ENCODE data around the gene ZSCAN23. TPM values are rescaled to one million over a fixed set of nuclear protein-coding genes. Genes with fewer than 3 reads are reported as not detected.

The ZSCAN23 gene
- polyA plus RNA-seq, 2 of the 4 experiments (the other 2 are of a cell fraction): not detected

DNA sequence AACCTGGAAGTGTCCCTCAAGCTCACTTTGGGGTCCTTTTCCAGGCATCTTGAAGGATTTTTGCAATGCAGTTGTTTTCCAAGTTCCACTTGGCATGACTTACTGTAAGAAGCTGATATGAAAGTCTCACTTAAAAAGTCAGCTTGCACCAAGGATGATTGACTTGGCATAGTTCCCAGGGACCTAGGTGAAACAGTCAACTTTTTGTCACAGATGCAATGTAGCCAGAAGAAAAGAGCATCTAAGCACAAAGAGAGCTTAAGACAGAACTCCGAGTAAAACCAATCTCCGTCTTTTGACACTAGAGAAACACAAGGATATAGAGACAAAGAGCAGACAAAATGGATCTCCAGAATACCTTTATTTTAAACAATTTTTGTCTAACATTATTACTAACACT, 41.1 kb downstream of the ZSCAN23 start:
- CTCF ChIA-PET: interaction anchor here (1.6 kb wide), 1 partner anchor 140 kb away, joined by 6 read pairs; no protein-coding TSS in a partner anchor
- no peak for FAIRE-seq
- no peak for ATAC-seq
- Histone ChIP-seq H3K4me2 (no peak overlapping the region), H3K9me3 (no peaks in the 10 kb centered on the region), H3K4me3 (no peak overlapping the region), H3K27ac (no peak overlapping the region), H3K4me1 (no peaks in the 10 kb centered on the region)
- TF ChIP-seq JUNB (IDR thresholded peaks at IDR 0.05): no peak
- no peak for TF ChIP-seq MAZ (IDR thresholded peaks at IDR 0.05; ENCODE audit: borderline replicate concordance, low read depth, low read length)
- 54% methylated on average over 2 of the region's 2 CpGs for WGBS (ENCODE audit: missing lambda C conversion rate)
- DNase-seq (ENCODE audit: low read depth in 1 of 2, low spot score in 1 of 2): no peak
- POLR2A ChIA-PET: no interaction called here

DNA sequence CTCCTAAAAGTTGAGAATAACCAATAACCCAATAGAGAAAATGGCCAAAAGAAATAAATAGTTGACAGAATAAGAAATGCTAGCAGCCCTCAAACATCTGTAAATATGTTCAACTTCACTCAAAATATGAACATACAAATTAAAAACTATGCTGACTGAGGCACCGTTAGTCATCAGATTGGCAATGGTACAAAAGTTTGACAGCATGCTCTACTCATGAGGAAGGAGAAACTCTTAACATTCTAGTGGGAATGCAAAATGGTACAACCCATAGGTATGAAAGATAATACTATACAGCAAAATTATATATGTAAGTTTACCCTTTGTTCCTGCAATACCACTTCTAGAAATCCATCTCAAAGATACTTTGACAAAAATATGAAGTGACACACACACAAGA, 42.1 kb downstream of the ZSCAN23 start:
- Histone ChIP-seq H3K4me1 (no peaks in the 10 kb centered on the region), H3K4me3 (no peak overlapping the region), H3K27ac (no peak overlapping the region), H3K4me2 (no peak overlapping the region), H3K9me3 (no peaks in the 10 kb centered on the region)
- DNase-seq (ENCODE audit: low read depth in 1 of 2, low spot score in 1 of 2) (no peak), FAIRE-seq (no peak), ATAC-seq (no peak)
- POLR2A ChIA-PET: no interaction called here
- WGBS (ENCODE audit: missing lambda C conversion rate): 78% methylated on average over 1 of the region's 1 CpG
- TF ChIP-seq, protein P1, sequence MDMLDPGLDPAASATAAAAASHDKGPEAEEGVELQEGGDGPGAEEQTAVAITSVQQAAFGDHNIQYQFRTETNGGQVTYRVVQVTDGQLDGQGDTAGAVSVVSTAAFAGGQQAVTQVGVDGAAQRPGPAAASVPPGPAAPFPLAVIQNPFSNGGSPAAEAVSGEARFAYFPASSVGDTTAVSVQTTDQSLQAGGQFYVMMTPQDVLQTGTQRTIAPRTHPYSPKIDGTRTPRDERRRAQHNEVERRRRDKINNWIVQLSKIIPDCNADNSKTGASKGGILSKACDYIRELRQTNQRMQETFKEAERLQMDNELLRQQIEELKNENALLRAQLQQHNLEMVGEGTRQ (IDR thresholded peaks at IDR 0.05): no peak
- TF ChIP-seq, protein P2, sequence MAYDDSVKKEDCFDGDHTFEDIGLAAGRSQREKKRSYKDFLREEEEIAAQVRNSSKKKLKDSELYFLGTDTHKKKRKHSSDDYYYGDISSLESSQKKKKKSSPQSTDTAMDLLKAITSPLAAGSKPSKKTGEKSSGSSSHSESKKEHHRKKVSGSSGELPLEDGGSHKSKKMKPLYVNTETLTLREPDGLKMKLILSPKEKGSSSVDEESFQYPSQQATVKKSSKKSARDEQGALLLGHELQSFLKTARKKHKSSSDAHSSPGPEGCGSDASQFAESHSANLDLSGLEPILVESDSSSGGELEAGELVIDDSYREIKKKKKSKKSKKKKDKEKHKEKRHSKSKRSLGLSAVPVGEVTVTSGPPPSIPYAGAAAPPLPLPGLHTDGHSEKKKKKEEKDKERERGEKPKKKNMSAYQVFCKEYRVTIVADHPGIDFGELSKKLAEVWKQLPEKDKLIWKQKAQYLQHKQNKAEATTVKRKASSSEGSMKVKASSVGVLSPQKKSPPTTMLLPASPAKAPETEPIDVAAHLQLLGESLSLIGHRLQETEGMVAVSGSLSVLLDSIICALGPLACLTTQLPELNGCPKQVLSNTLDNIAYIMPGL (CRISPR knock-in tag; IDR thresholded peaks at IDR 0.05; ENCODE audit: borderline replicate concordance): no peak
- TF ChIP-seq, protein P3, sequence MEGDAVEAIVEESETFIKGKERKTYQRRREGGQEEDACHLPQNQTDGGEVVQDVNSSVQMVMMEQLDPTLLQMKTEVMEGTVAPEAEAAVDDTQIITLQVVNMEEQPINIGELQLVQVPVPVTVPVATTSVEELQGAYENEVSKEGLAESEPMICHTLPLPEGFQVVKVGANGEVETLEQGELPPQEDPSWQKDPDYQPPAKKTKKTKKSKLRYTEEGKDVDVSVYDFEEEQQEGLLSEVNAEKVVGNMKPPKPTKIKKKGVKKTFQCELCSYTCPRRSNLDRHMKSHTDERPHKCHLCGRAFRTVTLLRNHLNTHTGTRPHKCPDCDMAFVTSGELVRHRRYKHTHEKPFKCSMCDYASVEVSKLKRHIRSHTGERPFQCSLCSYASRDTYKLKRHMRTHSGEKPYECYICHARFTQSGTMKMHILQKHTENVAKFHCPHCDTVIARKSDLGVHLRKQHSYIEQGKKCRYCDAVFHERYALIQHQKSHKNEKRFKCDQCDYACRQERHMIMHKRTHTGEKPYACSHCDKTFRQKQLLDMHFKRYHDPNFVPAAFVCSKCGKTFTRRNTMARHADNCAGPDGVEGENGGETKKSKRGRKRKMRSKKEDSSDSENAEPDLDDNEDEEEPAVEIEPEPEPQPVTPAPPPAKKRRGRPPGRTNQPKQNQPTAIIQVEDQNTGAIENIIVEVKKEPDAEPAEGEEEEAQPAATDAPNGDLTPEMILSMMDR (IDR thresholded peaks at IDR 0.05): no peak
- TF ChIP-seq MAFK (IDR thresholded peaks at IDR 0.05; ENCODE audit: partially characterized antibody) (no peak), CBX8 (IDR thresholded peaks at IDR 0.05) (no peak), ZC3H11A (IDR thresholded peaks at IDR 0.05) (no peak), MAZ (IDR thresholded peaks at IDR 0.05; ENCODE audit: borderline replicate concordance, low read depth, low read length) (no peak), EHMT2 (IDR thresholded peaks at IDR 0.05; ENCODE audit: low read depth) (no peak), EP300 (IDR thresholded peaks at IDR 0.05) (no peak), PHF8 (IDR thresholded peaks at IDR 0.05; ENCODE audit: borderline replicate concordance, low read depth) (no peak)
- TF ChIP-seq, protein P4, sequence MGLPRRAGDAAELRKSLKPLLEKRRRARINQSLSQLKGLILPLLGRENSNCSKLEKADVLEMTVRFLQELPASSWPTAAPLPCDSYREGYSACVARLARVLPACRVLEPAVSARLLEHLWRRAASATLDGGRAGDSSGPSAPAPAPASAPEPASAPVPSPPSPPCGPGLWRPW (IDR thresholded peaks at IDR 0.05): no peak
- CTCF ChIA-PET: no interaction called here

DNA sequence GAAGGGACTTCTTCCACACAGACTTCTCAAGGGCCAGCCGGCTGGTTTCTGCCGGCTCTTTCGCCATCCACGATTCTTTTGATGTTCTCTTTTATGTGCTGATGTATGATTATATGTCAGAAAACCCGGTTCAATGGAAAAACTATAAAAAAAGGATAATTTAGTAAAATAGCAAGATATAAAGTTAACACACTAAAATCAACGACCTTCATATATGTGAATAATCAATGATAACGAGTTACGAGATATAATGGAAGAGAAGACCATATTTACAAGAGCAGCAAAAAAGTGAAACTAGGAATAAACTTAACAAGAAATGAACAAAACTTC, 43.2 kb downstream of the ZSCAN23 start:
- ChIA-PET POLR2A (no interaction called here), CTCF (no interaction called here)
- Histone ChIP-seq H3K9me3 (no peaks in the 10 kb centered on the region), H3K4me2 (peak overlapping the region; percentile 77), H3K27ac (peak overlapping the region; percentile 80 to 93), H3K4me3 (peak overlapping the region; percentile 78), H3K4me1 (no peaks in the 10 kb centered on the region)
- DNase-seq (ENCODE audit: low read depth in 1 of 2, low spot score in 1 of 2) (no peak), FAIRE-seq (no peak), ATAC-seq (no peak)
- no peak for TF ChIP-seq CHD4 (IDR thresholded peaks at IDR 0.05; ENCODE audit: borderline replicate concordance)
- no peak for TF ChIP-seq JUNB (IDR thresholded peaks at IDR 0.05)
- TF ChIP-seq RFX5 (IDR thresholded peaks at IDR 0.05): no peak
- no peak for TF ChIP-seq SREBF2 (IDR thresholded peaks at IDR 0.05)
- no peak for TF ChIP-seq ZNF302 (CRISPR knock-in tag; IDR thresholded peaks at IDR 0.05)
- TF ChIP-seq KDM5A (IDR thresholded peaks at IDR 0.05): no peak
- no peak for TF ChIP-seq HOXB5 (CRISPR knock-in tag; IDR thresholded peaks at IDR 0.05)
- TF ChIP-seq, protein P5, sequence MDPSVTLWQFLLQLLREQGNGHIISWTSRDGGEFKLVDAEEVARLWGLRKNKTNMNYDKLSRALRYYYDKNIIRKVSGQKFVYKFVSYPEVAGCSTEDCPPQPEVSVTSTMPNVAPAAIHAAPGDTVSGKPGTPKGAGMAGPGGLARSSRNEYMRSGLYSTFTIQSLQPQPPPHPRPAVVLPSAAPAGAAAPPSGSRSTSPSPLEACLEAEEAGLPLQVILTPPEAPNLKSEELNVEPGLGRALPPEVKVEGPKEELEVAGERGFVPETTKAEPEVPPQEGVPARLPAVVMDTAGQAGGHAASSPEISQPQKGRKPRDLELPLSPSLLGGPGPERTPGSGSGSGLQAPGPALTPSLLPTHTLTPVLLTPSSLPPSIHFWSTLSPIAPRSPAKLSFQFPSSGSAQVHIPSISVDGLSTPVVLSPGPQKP (IDR thresholded peaks at IDR 0.05; ENCODE audit: low read depth, low read length): no peak
- TF ChIP-seq MAZ (IDR thresholded peaks at IDR 0.05; ENCODE audit: borderline replicate concordance, low read depth, low read length): no peak
- 46% methylated on average over 8 of the region's 8 CpGs for WGBS (ENCODE audit: missing lambda C conversion rate)
